MV-4-11 (cell line): Measurements from ENCODE around the gene CCDC70.
"Not testable (repeated sequence)": the region's sequence is repeated elsewhere in the genome, so short reads cannot be mapped to it uniquely, and the experiment has no call there.

Experiments
- DNase-seq: peaks from one replicate; lab custom pipeline; 2025; lab: John Stamatoyannopoulos, UW

The CCDC70 gene

GRCh38 chr13:51861723-51862300 lies at the start of gene CCDC70:
Gene CCDC70, plus strand, starts transcription at chr13:51861969. Its CDS starts 3,443 bp downstream, at chr13:51865412.
- no peak for DNase-seq

DNA sequence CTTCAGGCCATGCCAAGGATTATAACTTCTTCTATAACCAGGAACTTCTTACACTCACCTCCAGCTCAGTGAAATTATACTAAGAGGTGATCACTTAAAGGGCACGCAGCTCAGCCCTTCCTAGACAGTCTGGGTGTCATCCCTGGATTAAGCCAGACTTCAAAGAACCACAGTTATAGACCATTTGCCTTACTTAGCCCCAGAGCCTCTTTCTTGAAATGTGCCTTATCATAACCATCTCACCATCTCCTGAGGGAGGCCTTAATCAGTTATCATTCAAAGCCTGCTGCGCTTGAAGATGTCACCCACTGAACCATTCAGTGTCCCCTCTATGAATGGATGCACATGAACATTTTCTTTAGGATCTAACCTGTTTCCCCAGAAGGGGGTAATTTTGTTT lies 47.7 kb upstream of the CCDC70 start:
- no peak for DNase-seq

- DNase-seq, result peak; percentile 65
Observed at GRCh38 chr13:51814825-51815650, 46.7 kb upstream of the CCDC70 start.

GRCh38 chr13:51815848-51816247 lies 45.9 kb upstream of the CCDC70 start:
- no peak for DNase-seq

DNA sequence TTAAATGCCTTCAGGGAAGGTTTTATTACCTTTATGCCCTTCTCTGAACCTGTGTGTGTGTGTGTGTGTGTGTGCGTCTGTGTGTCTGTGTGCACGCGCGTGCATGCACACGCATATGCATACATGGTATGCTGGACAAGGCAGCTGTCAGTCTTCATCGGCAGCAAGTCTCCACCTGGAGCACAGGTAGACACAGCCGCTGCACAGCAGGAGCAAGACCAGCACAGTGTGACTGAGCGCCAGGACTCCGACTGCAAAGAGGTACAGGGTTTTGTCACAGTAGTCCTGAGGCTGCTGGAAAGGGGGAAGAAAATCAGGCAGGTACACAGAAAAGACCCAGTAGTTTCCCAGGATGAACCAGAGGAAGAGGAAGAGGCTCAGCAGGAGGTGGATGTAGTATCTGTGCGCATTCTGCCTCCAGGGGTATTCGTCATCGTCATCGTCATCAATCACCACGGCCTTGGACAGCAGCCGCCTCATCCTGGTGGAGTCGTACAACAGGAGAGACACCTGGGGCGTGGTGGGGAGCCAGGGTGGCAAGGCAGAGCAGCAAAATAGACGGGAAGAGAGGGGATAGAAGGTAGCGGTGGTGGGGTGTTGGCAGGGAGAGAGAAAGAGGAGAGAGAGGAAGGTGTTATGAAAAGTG lies 45.0 kb upstream of the CCDC70 start:
- DNase-seq, result no peak

DNA sequence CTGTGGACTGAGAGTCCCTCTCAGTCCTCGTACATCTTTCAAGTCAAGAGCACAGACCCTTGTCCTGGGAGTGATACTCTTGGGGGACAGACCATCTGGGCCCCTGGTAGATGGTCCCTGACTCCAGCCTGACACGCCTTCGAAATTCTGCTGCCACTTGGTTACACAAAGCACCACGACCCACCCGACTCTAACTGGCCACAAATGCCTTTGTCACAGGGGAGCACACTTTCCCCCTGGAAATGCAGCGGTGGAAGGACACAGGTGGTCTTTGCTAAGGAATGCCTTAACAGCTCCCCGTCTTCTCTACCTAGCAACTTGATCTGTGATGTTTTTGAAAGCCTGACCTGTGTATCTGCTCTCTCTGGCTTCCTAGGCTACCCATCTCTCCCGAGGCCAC lies 44.1 kb upstream of the CCDC70 start:
- no peak for DNase-seq

DNA sequence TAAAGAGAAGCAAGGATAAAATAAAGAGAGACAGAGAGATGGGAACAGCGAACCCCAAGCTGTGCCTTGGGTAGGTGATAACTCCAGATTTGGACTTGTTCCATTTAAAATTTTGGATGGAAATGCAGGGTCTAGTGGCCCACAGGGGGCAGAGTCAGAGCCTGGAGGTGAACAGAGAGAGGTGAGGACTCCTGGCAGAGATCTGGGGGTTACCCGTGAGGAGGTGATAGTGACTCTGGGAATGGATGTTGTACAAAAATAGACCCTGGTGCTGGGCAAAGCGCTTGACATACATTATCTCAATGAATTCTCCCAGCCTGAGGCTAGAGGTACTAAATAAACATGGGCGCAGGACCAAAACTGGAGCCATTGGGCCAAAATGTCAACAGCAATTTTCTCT lies 43.5 kb upstream of the CCDC70 start:
- no peak for DNase-seq

DNA sequence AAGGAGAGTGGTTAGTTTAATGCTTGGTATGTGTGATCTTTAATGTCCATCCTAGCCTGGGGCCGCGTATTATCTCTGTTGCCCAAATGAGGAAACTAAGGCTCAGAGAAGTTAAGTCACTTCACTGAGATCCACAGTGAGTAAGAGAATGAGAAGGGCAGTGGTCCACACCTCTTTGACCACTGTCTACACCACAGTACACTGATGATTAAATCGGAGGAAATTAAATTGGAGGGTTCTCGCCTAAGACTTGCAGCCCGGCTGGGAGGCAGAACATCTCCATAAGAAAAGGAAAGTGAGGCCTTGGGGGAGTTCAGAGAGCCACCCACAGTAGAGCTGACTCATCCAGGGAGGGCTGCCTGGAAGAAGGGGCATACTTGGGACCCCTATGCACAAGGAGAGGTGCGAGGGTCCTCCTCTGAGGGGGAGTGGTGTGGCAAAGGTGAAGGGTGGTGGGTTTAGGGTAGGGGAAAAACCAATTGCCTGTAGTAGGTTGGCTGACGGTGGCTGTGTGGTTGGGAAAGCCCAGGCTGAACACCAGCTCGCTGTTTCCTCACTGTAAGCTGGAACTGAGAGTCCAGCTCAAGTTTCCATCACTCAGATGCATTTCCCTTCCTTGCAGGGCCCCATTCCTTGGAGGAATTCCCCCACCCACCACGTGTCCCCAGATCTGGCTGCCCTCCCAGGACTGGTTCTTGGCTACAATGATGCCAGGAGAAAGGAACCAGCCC lies 42.8 kb upstream of the CCDC70 start:
- no peak for DNase-seq

- DNase-seq, result no peak
Observed at GRCh38 chr13:51819544-51819943, 42.2 kb upstream of the CCDC70 start.

GRCh38 chr13:51820016-51820597 lies 41.7 kb upstream of the CCDC70 start:
- DNase-seq, result no peak

DNA sequence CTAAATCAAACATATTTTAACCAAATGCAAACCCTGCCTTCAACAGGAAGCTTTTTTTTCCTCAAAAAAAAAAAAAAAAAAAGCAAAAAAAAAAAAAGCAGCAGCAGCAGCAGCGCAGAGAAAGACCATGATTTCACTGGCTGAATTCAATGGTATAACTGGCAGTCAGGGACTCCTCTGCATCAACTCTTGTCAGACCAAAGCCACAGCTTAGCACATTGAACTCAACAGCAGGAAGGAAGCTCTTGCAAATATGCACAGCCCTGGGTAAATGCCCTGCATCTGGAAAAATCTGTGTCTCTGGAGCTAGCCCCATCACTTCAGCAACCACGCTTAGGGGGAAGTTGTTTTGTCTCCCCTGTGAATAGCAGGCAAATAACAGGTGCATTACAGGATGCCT lies 40.2 kb upstream of the CCDC70 start:
- peak; percentile 70 for DNase-seq

- no peak for DNase-seq
Observed at GRCh38 chr13:51822106-51822815, 39.5 kb upstream of the CCDC70 start.

- peak; percentile 7 for DNase-seq
Observed at GRCh38 chr13:51823359-51823758, 38.4 kb upstream of the CCDC70 start.

GRCh38 chr13:51823863-51824262 lies 37.9 kb upstream of the CCDC70 start:
- no peak for DNase-seq

GRCh38 chr13:51824712-51825111 lies 37.1 kb upstream of the CCDC70 start:
- DNase-seq, result not testable (repeated sequence)

DNA sequence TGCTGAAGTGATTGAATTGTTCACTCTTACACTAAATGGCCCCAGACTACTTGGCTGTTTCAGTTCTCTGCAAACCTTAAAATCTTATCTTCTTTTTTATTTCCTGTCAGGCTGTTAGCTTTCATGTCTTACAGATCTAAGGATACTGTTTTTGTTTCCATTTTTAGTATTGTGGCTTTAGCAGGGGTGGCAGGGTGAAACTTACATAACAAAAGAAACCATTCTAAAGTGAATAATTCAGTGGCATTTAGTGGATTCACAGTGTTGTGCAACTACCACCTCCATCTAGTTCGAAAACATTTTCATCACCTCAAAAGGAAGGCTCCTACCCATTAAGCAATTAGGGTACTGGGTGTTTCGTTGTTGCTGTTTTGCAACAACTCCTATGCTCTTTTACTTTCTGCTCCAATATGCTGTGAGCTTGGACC lies 36.6 kb upstream of the CCDC70 start:
- peak; percentile 99 for DNase-seq

DNA sequence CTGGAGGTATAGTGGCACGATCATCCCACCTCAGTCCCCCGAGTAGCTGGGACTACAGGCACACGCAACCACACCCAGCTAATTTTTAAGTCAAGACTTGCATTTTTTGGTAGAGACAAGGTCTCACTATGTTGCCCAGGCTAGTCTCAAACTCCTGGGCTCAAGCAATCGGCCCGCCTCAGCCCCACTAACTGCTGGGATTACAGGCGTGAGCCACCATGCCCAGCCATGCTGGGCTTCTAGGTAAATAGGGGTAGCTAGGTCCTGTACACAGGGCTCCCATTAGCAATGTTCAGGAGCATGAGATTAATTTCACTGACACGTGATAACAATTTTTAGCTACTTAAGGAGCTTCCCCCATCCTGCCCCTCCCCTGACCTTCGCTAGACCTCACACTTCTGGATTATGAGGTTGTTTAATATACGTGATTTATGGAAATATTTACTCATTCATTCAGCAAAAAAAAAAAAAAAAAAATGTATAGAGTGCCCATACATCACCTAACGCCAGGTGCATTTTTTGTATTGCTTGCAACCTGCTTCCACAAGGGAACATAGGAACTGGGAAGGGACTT lies 36.0 kb upstream of the CCDC70 start:
- DNase-seq, result no peak

- DNase-seq, result no peak
Observed at GRCh38 chr13:51826606-51827005, 35.2 kb upstream of the CCDC70 start.

GRCh38 chr13:51827254-51827653 lies 34.5 kb upstream of the CCDC70 start:
- DNase-seq, result peak; percentile 84

DNA sequence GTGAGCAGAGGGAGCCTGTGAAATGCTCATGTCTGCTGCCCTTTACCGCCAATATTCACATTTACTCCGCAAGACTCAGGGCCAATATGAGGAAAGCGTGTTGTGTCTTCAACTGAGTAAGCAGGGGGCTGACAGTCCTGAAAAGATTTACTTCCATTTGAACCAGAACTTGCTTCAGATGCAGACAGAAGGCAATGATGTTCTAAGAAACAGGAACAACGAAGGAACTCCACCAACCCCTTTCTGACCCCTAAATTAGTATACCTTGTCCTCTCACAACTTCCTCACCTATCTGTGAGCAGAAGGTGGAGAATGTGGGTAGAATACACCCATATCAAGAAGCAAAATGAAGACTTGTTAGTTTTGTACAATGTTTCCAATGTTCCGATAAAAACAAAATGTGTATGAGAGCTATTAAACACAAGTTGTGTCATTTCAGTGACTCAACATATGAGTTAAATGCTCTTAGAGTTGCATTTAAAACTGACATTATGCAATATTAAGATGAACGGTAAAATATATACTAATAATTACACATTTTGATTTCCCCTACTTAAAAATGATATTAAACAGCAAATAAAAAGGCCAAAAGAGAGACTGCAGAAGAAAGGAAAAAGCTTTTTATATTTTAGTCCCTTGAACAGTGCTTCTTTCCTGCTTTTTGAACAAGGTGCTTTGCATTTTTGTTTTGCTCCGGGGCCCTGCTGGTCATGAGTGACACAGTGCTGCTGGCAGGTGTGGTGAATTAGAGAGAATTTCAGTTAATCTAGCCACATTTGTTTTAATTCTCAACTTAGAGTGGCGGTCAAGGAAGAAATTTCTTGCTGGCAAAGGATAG lies 32.8 kb upstream of the CCDC70 start:
- DNase-seq, result peak; percentile 27
